K562 (cell line): Measurements from ENCODE around the gene EDRF1. TPM values are rescaled to one million over a fixed set of nuclear protein-coding genes. Genes with fewer than 3 reads are reported as not detected.

Source experiments
- ATAC-seq: fragments of 200-7000 bp; cut with Tn5 transposase; 3 replicates; pipeline ENCODE4 v1.9.1; 2020; ENCODE audit warnings: moderate library complexity
- BruUV-seq: library from RNA; stranded (reverse); fragments of 400-500 nt; replicated peaks from 2 replicates; lab custom pipeline; 2021; lab: Mats Ljungman, UMichigan
- CTCF ChIA-PET: fragments of 300-600 bp; formaldehyde crosslinking; extraction: SDS; loops from one replicate; lab custom pipeline; 2021; ENCODE audit warnings: low intra/inter-chr PET ratio; lab: Yijun Ruan, JAX
- POLR2A ChIA-PET: fragments of 300-600, 350-650 bp; sonication (Branson Sonifier 250); formaldehyde crosslinking; extraction: SDS; loops from one replicate; lab custom pipeline; 2021; ENCODE audit warnings: antibody characterized with exemption, inconsistent platforms; lab: Yijun Ruan, JAX
- DNase-seq, 4 experiments: peaks; one replicate each; pipeline versions ENCODE4 v3.0.0 to v3.0.0-alpha.2; 2011 to 2018; ENCODE audit warnings: low spot score in 3 of 4, mixed read lengths in 3 of 4; ENCODE audit errors: extremely low read depth in 1 of 4
- FAIRE-seq: peaks from 2 replicates; lab custom pipeline; 2011; peaks lifted over from hg19 to GRCh38; lab: Jason Lieb, UNC
- H2AFZ ChIP-seq: 2 replicates; pipeline ENCODE4 v1.6.0; 2011; ENCODE audit warnings: low read depth, low read length, control low read depth, inconsistent platforms
- H3K27ac ChIP-seq: fragments of 200-600 bp; 3 replicates; pipeline ENCODE4 v1.8.0; 2011; ENCODE audit warnings: low read depth, mild to moderate bottlenecking, control low read depth, inconsistent platforms, low read length, moderate library complexity, mixed read lengths; ENCODE audit errors: extremely low read depth
- H3K27me3 ChIP-seq, 2 experiments: fragments of 300-600 bp in 1 of 2; 2 replicates in 1 of 2; 3 replicates in 1 of 2; pipeline versions ENCODE4 v1.6.0 to v1.8.0; 2011; ENCODE audit warnings: inconsistent platforms in 2 of 2, low read length in 2 of 2, mild to moderate bottlenecking in 1 of 2, mixed read lengths in 1 of 2, moderate library complexity in 1 of 2; ENCODE audit not compliant: control insufficient read depth in 2 of 2, insufficient read depth in 2 of 2
- H3K36me3 ChIP-seq: fragments of 300-600 bp; 3 replicates; pipeline ENCODE4 v1.8.0; 2011; ENCODE audit warnings: mild to moderate bottlenecking, low read length, inconsistent platforms; ENCODE audit not compliant: control insufficient read depth, insufficient read depth
- H3K4me1 ChIP-seq, 2 experiments: fragments of 200-600 bp in 1 of 2; replicated peaks in 1 of 2; 2 replicates in 1 of 2; 3 replicates in 1 of 2; pipeline versions ENCODE4 v1.5.1 to v1.8.0; 2011; ENCODE audit warnings: inconsistent platforms in 2 of 2, low read length in 2 of 2, mild to moderate bottlenecking in 1 of 2, mixed read lengths in 1 of 2, moderate library complexity in 1 of 2; ENCODE audit not compliant: control insufficient read depth in 2 of 2, insufficient read depth in 2 of 2
- H3K4me2 ChIP-seq: 2 replicates; pipeline ENCODE4 v1.6.1; 2011; ENCODE audit warnings: low read length, control low read depth, inconsistent platforms, mixed read lengths; ENCODE audit not compliant: insufficient read depth
- H3K4me3 ChIP-seq: fragments of 200-600 bp; sonication (generic), shearing (Covaris generic); 2 replicates; pipeline ENCODE4 v1.5.1; 2016; ENCODE audit warnings: control low read depth, inconsistent platforms
- H3K79me2 ChIP-seq: fragments of 200-600 bp; 3 replicates; pipeline ENCODE4 v1.8.0; 2011; ENCODE audit warnings: low read length, inconsistent platforms; ENCODE audit not compliant: control insufficient read depth, insufficient read depth
- H3K9ac ChIP-seq, 2 experiments: 2 replicates each; pipeline versions ENCODE4 v1.6.0 to v1.6.1; 2011; ENCODE audit warnings: low read depth in 2 of 2, low read length in 2 of 2, control low read depth in 1 of 2, inconsistent platforms in 1 of 2, mild to moderate bottlenecking in 1 of 2, mixed read lengths in 1 of 2; ENCODE audit not compliant: insufficient read depth in 1 of 2
- H3K9me1 ChIP-seq: one replicate; pipeline ENCODE4 v1.6.0; 2011; ENCODE audit warnings: inconsistent platforms, mild to moderate bottlenecking, low read length, moderate library complexity; ENCODE audit not compliant: control insufficient read depth, insufficient read depth
- H3K9me3 ChIP-seq: replicated peaks from 2 replicates; pipeline ENCODE4 v1.5.1; 2011; ENCODE audit warnings: low read depth, low read length, inconsistent platforms; ENCODE audit not compliant: control insufficient read depth, insufficient read depth
- H4K20me1 ChIP-seq: replicated peaks from 2 replicates; pipeline ENCODE4 v1.6.1; 2011; ENCODE audit warnings: low read length, inconsistent platforms, mixed read lengths; ENCODE audit not compliant: control insufficient read depth, insufficient read depth
- ATF1 ChIP-seq, 2 experiments: fragments of 450-650 bp in 1 of 2; IDR thresholded peaks; 2 replicates each; pipeline ENCODE4 v1.6.1; 2016; ENCODE audit warnings: missing compliant biosample characterization in 1 of 2, missing genetic modification characterization in 1 of 2
- BCL6 ChIP-seq: fragments of 250-450 bp; sonication (Bioruptor Pico); IDR thresholded peaks from 2 replicates; pipeline ENCODE4 v1.4.0; 2020
- GTF2A2 ChIP-seq: IDR thresholded peaks from 2 replicates; pipeline ENCODE4 v1.6.1; 2016; ENCODE audit warnings: mild to moderate bottlenecking, missing genetic modification characterization, missing compliant biosample characterization
- LEF1 ChIP-seq: fragments of 450-650 bp; IDR thresholded peaks from 2 replicates; pipeline ENCODE4 v1.6.1; 2016; ENCODE audit warnings: mild to moderate bottlenecking
- MAFK ChIP-seq: IDR thresholded peaks from 2 replicates; pipeline ENCODE4 v1.6.1; 2011; ENCODE audit warnings: low read length, improper control_type of control experiment
- MCM7 ChIP-seq, 2 experiments: fragments of 450-650 bp; IDR thresholded peaks; 2 replicates each; pipeline ENCODE4 v1.6.1; 2016 to 2018
- MECOM ChIP-seq: fragments of 250-450 bp; sonication (Bioruptor Pico); IDR thresholded peaks from 2 replicates; pipeline ENCODE4 v1.8.0; 2022; ENCODE audit warnings: inconsistent platforms
- MEIS2 ChIP-seq: fragments of 450-650 bp; IDR thresholded peaks from 2 replicates; pipeline ENCODE4 v1.6.1; 2014; ENCODE audit warnings: mild to moderate bottlenecking; ENCODE audit not compliant: partially characterized antibody
- STAT5A ChIP-seq: IDR thresholded peaks from 2 replicates; pipeline ENCODE4 v1.6.1; 2012; ENCODE audit warnings: low read length, inconsistent platforms, borderline replicate concordance
- TCF3 ChIP-seq: sonication (generic); formaldehyde crosslinking; IDR thresholded peaks from 2 replicates; pipeline ENCODE4 v1.4.0; 2020; ENCODE audit warnings: mild to moderate bottlenecking, missing genetic modification reagents
- ZNF79 ChIP-seq: fragments of 250-450 bp; sonication (Bioruptor Pico); IDR thresholded peaks from 2 replicates; pipeline ENCODE4 v1.4.0; 2020; ENCODE audit warnings: low read depth, mild to moderate bottlenecking, moderate library complexity
- WGBS: fragments of 100-300 bp; shearing (Covaris generic); methylation state at CpG from one replicate; pipeline ENCODE4 v1.1.6; 2016; ENCODE audit warnings: low coverage, mixed read lengths; ENCODE audit not compliant: insufficient coverage; ENCODE audit errors: missing lambda C conversion rate; 5-methylcytosine and 5-hydroxymethylcytosine counted together
- in situ Hi-C: fragments of 300-500 bp; cut with MboI; formaldehyde crosslinking; loops from 4 replicates; pipeline ENCODE4 v1.15.0; 2018; ENCODE audit warnings: inconsistent platforms, mixed read lengths
- intact Hi-C: fragments of 100-400 bp; cut with micrococcal nuclease; formaldehyde crosslinking; loops from 2 replicates; pipeline ENCODE4 v1.14.2; 2022
- polyA plus RNA-seq, 8 experiments: library from polyadenylated mRNA; depleted of rRNA in 4 of 8; stranded (reverse) in 5 of 8; unstranded in 3 of 8; fragments of >200 nt; fragmentation: Nextera tagmentation in 2 of 8; fragmentation: Illumina TruSeq in 1 of 8; extraction: Ambion mirVana in 2 of 8; extraction: Trizol in 1 of 8; gene quantifications; 2 replicates each; pipeline versions ENCODE4 v1.2.1 to v1.2.3, GENCODE V29; 2011 to 2014; ENCODE audit warnings: inconsistent platforms in 1 of 8, missing spikeins in 1 of 8
- total RNA-seq, 7 experiments: library from RNA; depleted of rRNA in 6 of 7; stranded (reverse); fragments of >200 nt in 6 of 7; fragmentation: Illumina TruSeq in 2 of 7; extraction: Trizol in 2 of 7; gene quantifications; 2 replicates each; pipeline versions ENCODE4 v1.2.1 to v1.2.3, GENCODE V29; 2011 to 2021; ENCODE audit warnings: low replicate concordance in 1 of 7
- TF ChIP-seq, protein P1 (sequence below), 2 experiments: fragments of 250-450 bp in 1 of 2; fragments of 450-650 bp in 1 of 2; sonication (Bioruptor Pico) in 1 of 2; IDR thresholded peaks; 2 replicates each; pipeline versions ENCODE4 v1.6.1 to v1.8.0; 2016 to 2021; ENCODE audit warnings: mild to moderate bottlenecking in 2 of 2, moderate library complexity in 2 of 2, missing compliant biosample characterization in 1 of 2, missing genetic modification characterization in 1 of 2
- TF ChIP-seq, protein P2 (sequence below): fragments of 450-650 bp; IDR thresholded peaks from one replicate; pipeline ENCODE4 v1.6.1; 2018; ENCODE audit warnings: mild to moderate bottlenecking, moderate library complexity; ENCODE audit not compliant: partially characterized antibody
- TF ChIP-seq, protein P3 (sequence below): fragments of 450-650 bp; formaldehyde crosslinking; IDR thresholded peaks from 2 replicates; pipeline ENCODE4 v1.4.0; 2020; ENCODE audit warnings: mild to moderate bottlenecking, mixed read lengths
- TF ChIP-seq, protein P4 (sequence below): sonication (generic); formaldehyde crosslinking; IDR thresholded peaks from 2 replicates; pipeline ENCODE4 v1.8.0; 2022; ENCODE audit warnings: mild to moderate bottlenecking, low read depth, missing genetic modification reagents
- TF ChIP-seq, protein P5 (sequence below): fragments of 450-650 bp; IDR thresholded peaks from 2 replicates; pipeline ENCODE4 v1.6.1; 2016
- TF ChIP-seq, protein P6 (sequence below): sonication (generic); formaldehyde crosslinking; IDR thresholded peaks from 2 replicates; pipeline ENCODE4 v1.8.0; 2022; ENCODE audit warnings: mild to moderate bottlenecking, missing genetic modification reagents

Gene EDRF1
- total and polyA plus RNA-seq, 9 of the 15 experiments (the other 6 are each of a cell fraction or from before 2014, with no cell fraction given): 7.6 to 26.0 (median 18.6) TPM

DNA sequence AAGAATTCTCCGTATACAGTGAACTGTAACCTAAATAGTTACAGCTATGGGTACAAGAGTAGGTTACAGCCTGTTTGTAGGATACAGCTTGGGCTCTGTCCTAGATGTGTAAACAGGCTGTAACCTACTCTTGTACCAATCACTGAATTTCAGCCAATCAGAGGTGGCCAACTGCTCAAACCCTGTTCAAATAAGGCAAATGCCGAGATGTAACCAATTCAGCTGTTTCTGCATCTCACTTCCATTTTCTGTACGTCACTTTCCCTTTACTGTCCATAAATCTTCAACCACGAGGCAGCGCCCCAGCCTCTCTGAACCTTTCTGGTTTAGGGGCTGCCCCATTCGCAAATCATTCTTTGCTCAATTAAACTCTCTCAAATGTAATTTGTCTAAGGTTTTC is 64.4 kb downstream of the EDRF1 start:
- no peak overlapping the region for H3K9ac ChIP-seq
- DNase-seq (peak in 1 of 4 experiments; percentile 9), ATAC-seq (peak; percentile 29), FAIRE-seq (no peak)
- no peaks in the 10 kb centered on the region for H4K20me1 ChIP-seq
- H3K79me2 ChIP-seq: no peaks in the 10 kb centered on the region
- H3K4me3 ChIP-seq: no peak overlapping the region
- no peak overlapping the region for H3K4me2 ChIP-seq
- POLR2A ChIA-PET: interaction anchor here (0.8 to 1.4 kb wide), 4 partner anchors 10 to 21 kb away, joined by 3 to 5 read pairs (median 3); no protein-coding TSS in a partner anchor
- WGBS: 10% methylated on average over 3 of the region's 6 CpGs
- H2AFZ ChIP-seq: peak overlapping the region; percentile 68
- H3K9me3 ChIP-seq: no peaks in the 10 kb centered on the region
- TF ChIP-seq ATF1 (CRISPR knock-in tag; IDR thresholded peaks at IDR 0.05) (no peak), ATF1 (tag; IDR thresholded peaks at IDR 0.05) (no peak), BCL6 (CRISPR knock-in tag) (no peak), STAT5A (no peak), GTF2A2 (no peak), MCM7 (IDR thresholded peaks at IDR 0.05) (no peak), MEIS2 (peak; percentile 64), TCF3 (CRISPR knock-in tag) (no peak), ZNF79 (no peak), MECOM (no peak), MAFK (no peak), LEF1 (no peak)
- TF ChIP-seq, protein P1, sequence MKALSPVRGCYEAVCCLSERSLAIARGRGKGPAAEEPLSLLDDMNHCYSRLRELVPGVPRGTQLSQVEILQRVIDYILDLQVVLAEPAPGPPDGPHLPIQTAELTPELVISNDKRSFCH (CRISPR knock-in tag; IDR thresholded peaks at IDR 0.05): no peak
- TF ChIP-seq, protein P1 (tag; IDR thresholded peaks at IDR 0.05): no peak
- TF ChIP-seq, protein P2, sequence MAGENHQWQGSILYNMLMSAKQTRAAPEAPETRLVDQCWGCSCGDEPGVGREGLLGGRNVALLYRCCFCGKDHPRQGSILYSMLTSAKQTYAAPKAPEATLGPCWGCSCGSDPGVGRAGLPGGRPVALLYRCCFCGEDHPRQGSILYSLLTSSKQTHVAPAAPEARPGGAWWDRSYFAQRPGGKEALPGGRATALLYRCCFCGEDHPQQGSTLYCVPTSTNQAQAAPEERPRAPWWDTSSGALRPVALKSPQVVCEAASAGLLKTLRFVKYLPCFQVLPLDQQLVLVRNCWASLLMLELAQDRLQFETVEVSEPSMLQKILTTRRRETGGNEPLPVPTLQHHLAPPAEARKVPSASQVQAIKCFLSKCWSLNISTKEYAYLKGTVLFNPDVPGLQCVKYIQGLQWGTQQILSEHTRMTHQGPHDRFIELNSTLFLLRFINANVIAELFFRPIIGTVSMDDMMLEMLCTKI: no peak
- TF ChIP-seq, protein P3, sequence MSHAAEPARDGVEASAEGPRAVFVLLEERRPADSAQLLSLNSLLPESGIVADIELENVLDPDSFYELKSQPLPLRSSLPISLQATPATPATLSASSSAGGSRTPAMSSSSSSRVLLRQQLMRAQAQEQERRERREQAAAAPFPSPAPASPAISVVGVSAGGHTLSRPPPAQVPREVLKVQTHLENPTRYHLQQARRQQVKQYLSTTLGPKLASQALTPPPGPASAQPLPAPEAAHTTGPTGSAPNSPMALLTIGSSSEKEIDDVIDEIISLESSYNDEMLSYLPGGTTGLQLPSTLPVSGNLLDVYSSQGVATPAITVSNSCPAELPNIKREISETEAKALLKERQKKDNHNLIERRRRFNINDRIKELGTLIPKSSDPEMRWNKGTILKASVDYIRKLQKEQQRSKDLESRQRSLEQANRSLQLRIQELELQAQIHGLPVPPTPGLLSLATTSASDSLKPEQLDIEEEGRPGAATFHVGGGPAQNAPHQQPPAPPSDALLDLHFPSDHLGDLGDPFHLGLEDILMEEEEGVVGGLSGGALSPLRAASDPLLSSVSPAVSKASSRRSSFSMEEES (CRISPR knock-in tag): no peak
- TF ChIP-seq, protein P4, sequence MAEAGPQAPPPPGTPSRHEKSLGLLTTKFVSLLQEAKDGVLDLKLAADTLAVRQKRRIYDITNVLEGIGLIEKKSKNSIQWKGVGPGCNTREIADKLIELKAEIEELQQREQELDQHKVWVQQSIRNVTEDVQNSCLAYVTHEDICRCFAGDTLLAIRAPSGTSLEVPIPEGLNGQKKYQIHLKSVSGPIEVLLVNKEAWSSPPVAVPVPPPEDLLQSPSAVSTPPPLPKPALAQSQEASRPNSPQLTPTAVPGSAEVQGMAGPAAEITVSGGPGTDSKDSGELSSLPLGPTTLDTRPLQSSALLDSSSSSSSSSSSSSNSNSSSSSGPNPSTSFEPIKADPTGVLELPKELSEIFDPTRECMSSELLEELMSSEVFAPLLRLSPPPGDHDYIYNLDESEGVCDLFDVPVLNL: no peak
- TF ChIP-seq, protein P5, sequence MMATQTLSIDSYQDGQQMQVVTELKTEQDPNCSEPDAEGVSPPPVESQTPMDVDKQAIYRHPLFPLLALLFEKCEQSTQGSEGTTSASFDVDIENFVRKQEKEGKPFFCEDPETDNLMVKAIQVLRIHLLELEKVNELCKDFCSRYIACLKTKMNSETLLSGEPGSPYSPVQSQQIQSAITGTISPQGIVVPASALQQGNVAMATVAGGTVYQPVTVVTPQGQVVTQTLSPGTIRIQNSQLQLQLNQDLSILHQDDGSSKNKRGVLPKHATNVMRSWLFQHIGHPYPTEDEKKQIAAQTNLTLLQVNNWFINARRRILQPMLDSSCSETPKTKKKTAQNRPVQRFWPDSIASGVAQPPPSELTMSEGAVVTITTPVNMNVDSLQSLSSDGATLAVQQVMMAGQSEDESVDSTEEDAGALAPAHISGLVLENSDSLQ: 0 out of 2 replicates have a peak, but pooled peaks have one; percentile 42
- TF ChIP-seq, protein P6, sequence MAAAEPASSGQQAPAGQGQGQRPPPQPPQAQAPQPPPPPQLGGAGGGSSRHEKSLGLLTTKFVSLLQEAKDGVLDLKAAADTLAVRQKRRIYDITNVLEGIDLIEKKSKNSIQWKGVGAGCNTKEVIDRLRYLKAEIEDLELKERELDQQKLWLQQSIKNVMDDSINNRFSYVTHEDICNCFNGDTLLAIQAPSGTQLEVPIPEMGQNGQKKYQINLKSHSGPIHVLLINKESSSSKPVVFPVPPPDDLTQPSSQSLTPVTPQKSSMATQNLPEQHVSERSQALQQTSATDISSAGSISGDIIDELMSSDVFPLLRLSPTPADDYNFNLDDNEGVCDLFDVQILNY: no peak
- intact Hi-C loops: no loop called here
- H3K27me3 ChIP-seq: no peaks in the 10 kb centered on the region
- H3K36me3 ChIP-seq: no peaks in the 10 kb centered on the region
- in situ Hi-C loops: no loop called here
- BruUV-seq: no TSS peak
- CTCF ChIA-PET: interaction anchor here (0.7 to 0.8 kb wide), 2 partner anchors 21 to 79 kb away, joined by 3 read pairs; no protein-coding TSS in a partner anchor
- H3K4me1 ChIP-seq: peaks cover 0 to 5% of the 10 kb centered on the region in 2 experiments; a peak in 2 of 5 replicates
- no peak overlapping the region for H3K27ac ChIP-seq
- no peaks in the 10 kb centered on the region for H3K9me1 ChIP-seq
